AG08395 (cell line): ENCODE measurements around the gene TMEM222.

Experiments used
- DNase-seq: peaks from one replicate; pipeline ENCODE4 v3.0.0; 2012; ENCODE audit warnings: mixed read lengths, low spot score

Gene TMEM222

DNA sequence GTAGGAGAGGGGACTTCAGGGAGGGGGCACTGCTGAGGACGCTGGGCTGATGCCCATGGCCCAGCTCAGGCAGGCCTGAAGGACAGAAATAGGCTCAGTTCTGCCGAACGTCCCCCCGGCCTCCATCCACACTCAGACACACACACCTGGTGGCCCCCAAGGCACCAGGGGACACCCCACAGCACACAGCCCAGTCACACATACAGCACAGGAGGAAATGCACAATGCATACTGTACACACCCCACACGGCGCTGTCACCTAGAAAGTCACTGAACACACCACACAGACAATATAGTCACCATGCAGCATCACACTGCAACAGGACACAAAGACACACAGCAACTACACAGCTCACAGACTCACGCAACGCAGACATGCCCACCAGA is 20.4 kb downstream of the TMEM222 start:
- DNase-seq = no peak

- DNase-seq = no peak
Observed at GRCh38 chr1:27342778-27343638, 21.0 kb downstream of the TMEM222 start.

- no peak for DNase-seq
Observed at GRCh38 chr1:27343639-27344025, 21.7 kb downstream of the TMEM222 start.

GRCh38 chr1:27345272-27345671 is 23.3 kb downstream of the TMEM222 start:
- DNase-seq = no peak

DNA sequence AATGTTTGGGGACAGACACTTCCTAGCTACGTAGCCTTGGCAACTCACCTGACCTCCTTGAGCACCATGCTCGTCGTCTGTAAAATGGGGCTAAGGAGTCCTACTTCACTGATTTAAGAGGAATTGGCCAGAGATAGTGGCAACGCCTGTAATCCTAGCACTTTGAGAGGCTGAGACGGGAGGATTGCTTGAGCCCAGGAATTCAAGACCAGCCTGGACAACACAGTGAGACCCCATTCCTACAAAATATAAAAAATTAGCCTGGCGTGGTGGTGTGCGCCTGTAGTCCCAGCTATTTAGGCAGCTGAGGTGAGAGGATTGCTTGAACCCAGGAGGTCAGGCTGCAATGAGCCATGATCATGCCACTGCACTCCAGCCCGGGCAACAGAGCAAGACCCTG is 24.4 kb downstream of the TMEM222 start:
- DNase-seq = no peak

DNA sequence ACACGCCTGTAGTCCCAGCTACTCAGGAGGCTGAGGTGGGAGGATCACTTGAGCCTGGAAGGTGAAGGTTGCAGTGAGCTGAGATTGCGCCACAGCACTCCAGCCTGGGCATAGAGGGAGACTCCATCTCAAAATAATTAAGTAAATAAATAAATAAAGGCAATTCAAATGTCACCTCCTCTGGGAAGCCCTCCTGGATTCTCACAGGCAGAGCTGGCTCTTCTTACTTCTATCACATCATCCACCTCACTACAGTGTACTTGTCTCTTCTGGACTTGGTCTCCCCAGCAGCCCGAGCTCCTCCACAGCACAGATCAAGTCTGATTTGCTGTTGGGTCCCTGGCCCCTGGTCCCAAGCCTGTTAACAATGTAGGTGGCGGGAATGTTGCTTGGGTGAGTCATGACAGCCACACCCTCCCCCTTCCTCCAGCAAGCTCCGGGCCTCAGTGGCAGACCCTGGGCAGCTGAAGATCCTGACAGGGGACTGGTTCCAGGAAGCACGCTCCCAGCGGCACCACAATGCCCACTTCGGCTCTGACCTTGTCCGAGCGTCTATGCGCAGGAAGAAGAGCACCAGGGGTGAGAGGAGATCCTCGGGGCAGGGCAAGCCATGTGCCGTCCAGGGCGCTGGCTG is 25.1 kb downstream of the TMEM222 start:
- no peak for DNase-seq

DNA sequence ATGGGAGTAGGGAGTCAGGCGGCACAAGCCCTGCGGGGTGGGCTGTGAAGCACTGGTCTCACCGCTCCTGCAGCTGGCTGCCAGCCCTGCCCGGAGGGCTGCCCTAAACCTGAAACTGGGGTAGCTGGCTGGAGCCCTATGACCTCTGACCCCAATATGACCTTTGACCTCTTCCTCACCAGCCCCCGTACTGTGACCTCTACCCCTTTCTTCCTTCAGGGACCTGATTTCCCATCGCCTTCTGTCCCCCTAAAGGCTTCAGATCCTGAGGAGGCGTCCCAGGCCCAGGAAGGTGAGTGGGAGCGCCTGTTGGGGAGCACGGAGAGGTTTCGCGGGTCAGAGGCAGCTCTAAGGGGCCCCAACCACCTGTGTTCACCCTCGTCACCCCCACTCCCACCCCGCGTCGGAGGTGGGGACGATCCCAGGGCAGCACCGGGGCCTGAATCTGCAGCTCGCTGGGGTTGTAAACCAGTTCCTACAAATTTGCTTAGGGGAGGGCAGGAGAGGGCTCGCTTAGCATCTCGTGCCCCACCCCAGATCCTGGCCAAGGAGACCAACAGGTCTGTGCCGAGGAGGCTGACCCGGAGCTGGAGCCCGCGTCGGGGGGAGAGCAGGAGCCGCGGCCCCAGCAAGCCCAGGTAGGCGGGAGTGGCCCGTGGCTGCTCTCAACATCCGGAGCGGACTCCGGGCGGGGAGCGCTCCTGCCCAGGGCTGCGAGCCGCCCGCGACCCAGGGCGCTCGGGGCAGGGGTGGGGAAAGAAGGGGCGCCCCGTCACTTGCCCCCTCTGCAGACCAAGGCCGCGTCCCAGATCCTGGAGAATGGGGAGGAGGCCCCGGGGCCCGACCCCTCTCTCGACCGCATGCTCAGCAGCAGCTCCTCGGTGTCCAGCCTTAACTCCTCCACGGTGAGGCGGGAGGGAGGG is 27.2 kb downstream of the TMEM222 start:
- no peak for DNase-seq

GRCh38 chr1:27349784-27350662 is 28.1 kb downstream of the TMEM222 start:
- DNase-seq = peak; percentile 74

DNA sequence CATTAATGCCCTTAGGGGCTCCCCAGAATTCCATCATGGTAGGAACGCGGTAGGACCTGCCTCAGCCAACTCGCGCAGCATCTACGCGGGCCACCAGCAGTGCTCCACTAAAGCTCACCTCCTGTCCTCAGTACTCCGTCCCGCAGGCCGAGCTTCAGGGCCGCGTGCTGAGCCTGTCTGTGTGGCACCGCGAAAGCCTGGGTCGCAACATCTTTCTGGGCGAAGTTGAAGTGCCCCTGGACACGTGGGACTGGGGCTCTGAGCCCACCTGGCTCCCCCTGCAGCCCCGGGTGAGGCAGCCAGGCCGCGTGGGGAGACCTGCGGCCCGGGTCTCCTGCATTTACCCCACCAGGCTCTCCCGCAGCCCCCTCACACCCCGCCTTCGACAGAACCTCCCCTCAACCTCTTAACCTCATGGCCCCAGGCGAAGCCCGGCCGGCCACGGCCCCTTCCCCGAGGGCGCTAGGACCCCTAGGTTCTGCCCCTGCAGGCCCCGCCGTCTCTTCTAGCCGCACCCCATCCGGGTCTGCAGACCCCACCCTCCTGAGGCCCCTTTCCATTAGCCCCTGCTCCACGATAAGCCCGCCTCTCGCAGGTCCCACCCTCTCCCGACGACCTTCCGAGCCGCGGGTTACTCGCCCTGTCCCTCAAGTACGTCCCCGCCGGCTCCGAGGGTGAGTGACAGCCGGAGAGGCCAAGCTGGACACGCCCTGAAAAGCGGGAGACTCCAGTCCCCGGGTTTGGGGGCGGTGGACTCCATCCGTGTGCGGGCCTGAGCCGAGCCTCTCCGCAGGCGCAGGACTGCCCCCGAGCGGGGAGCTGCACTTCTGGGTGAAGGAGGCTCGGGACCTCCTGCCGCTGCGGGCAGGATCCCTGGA is 28.9 kb downstream of the TMEM222 start:
- peak; percentile 47 for DNase-seq

- DNase-seq = no peak
Observed at GRCh38 chr1:27351541-27352107, 29.7 kb downstream of the TMEM222 start.

DNA sequence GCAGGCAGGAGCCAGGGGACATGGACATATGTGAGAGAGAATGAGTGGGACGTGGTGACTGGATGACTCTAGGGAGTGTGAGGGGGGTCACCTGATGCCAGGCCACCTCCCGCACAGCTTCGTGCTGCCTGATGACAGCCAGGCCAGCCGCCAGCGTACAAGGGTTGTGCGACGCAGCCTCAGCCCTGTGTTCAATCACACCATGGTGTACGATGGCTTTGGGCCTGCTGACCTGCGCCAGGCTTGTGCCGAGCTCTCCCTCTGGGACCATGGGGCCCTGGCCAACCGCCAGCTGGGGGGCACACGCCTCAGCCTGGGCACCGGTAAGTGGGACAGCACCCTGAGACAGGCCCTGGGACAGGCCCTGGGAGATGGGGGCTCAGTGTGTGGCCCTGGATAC is 31.2 kb downstream of the TMEM222 start:
- no peak for DNase-seq

GRCh38 chr1:27353629-27354028 is 31.7 kb downstream of the TMEM222 start:
- no peak for DNase-seq

- no peak for DNase-seq
Observed at GRCh38 chr1:27355683-27356082, 33.7 kb downstream of the TMEM222 start.

- DNase-seq = no peak
Observed at GRCh38 chr1:27356277-27356618, 34.3 kb downstream of the TMEM222 start.

DNA sequence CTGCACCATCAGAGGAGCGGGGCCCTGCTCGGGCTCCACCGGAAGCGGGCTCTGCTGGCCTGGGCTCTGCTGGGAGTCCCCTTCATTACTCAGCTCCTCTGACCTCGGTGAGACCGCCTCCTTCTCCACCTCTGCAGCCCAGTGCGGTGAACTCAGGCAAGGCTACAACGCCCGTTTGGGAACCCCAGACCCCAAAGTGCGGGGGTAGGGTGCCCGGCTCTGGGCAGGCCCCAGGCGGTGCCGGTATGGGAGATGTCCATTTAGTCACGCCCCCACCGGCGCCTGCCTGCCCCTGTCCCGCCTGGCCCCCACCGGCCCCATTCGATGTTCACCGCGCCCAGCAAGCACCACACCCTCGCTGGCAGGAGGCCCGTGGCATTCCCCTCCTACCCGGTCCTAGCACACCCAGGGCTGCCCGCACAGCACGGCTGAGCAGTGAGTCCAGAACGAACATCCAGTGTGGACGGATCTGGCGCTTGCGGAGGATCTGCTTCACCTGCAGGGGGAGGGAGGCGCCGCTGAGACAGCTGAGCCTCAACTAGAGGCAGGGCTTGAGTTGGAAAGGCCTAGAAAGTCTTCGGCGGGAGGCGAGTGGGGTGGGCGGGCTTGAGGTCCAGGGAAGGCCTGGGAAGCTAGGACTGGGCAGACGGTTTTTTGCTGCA is 34.8 kb downstream of the TMEM222 start:
- no peak for DNase-seq

- DNase-seq = peak; percentile 85
Observed at GRCh38 chr1:27357281-27358037, 35.5 kb downstream of the TMEM222 start.

DNA sequence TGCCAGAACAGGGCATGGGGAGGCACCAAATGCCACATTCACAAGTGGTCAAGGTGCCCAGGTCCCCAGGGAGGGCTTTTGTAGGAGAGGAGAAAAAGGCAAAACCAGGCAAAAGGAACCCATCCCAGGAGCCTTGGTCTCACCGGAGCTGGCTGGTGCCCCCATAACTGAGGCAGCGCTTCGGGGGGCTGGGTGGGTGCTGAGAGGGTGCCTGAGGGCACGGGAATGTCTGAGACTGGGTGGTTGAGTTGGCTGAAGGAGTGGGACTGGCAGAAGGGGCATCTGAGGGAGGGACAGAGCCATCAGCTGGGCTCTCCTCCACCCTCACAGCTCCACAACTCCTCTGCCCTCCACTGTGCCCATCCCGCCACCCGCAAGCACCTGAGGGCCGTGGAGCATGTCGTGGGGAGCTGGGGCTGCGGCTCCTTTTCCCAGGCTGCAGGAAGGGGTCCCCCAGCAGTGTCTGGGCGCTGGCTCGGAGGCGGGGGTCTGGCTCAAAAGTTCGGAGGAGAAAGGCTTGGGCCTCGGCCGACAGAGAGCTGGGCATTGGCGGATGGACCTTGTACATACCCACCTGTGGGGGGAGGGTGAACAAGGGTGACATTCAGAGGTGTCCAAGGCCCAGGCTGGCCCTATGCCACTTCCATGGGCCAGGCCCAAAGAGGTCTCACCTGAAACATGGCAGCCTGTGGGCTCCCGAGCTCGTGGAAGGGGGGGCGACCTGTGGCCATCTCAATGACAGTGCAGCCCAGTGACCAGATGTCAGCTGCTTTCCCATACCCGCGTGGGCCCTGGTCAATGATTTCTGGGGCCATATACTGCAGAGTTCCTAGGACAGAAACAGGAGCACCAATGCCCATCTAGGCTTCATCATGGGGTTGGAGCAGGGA is 36.3 kb downstream of the TMEM222 start:
- no peak for DNase-seq

GRCh38 chr1:27358928-27359313 is 37.0 kb downstream of the TMEM222 start:
- DNase-seq = no peak
